ENCODE data around the gene TPRG1L.

The TPRG1L gene

GRCh38 chr1:3593334-3593733, 31.5 kb upstream of the TPRG1L start:
- FAIRE-seq (no peak), DNase-seq (ENCODE audit: extremely low spot score, insufficient read length, low read depth) (no peak)

GRCh38 chr1:3593745-3594144, 31.1 kb upstream of the TPRG1L start:
- FAIRE-seq = no peak
- no peak for DNase-seq (ENCODE audit: extremely low spot score, insufficient read length, low read depth)

- no peak for DNase-seq (ENCODE audit: extremely low spot score, insufficient read length, low read depth)
- FAIRE-seq = no peak
Observed at GRCh38 chr1:3594706-3595377, 30.0 kb upstream of the TPRG1L start.

- DNase-seq (ENCODE audit: extremely low spot score, insufficient read length, low read depth) (no peak), FAIRE-seq (no peak)
Observed at GRCh38 chr1:3595949-3596348, 28.9 kb upstream of the TPRG1L start.

- DNase-seq (ENCODE audit: extremely low spot score, insufficient read length, low read depth) = no peak
- no peak for FAIRE-seq
Observed at GRCh38 chr1:3596663-3597598, 27.9 kb upstream of the TPRG1L start.

GRCh38 chr1:3597599-3597964, 27.2 kb upstream of the TPRG1L start:
- DNase-seq (ENCODE audit: extremely low spot score, insufficient read length, low read depth) = peak; percentile 23
- no peak for FAIRE-seq

- no peak for FAIRE-seq
Observed at GRCh38 chr1:3598051-3598491, 26.7 kb upstream of the TPRG1L start.

GRCh38 chr1:3598522-3599285, 26.1 kb upstream of the TPRG1L start:
- DNase-seq (ENCODE audit: extremely low spot score, insufficient read length, low read depth) (no peak), FAIRE-seq (no peak)

More at GRCh38 chr1:3598051-3598491, 26.7 kb upstream of the TPRG1L start:
- no peak for DNase-seq (ENCODE audit: extremely low spot score, insufficient read length, low read depth)

- no peak for FAIRE-seq
- no peak for DNase-seq (ENCODE audit: extremely low spot score, insufficient read length, low read depth)
Observed at GRCh38 chr1:3599286-3599811, 25.5 kb upstream of the TPRG1L start.

- FAIRE-seq (no peak), DNase-seq (ENCODE audit: extremely low spot score, insufficient read length, low read depth) (no peak)
Observed at GRCh38 chr1:3599816-3600215, 25.0 kb upstream of the TPRG1L start.

GRCh38 chr1:3600354-3600753, 24.5 kb upstream of the TPRG1L start:
- DNase-seq (ENCODE audit: extremely low spot score, insufficient read length, low read depth) (no peak), FAIRE-seq (no peak)

- no peak for FAIRE-seq
- no peak for DNase-seq (ENCODE audit: extremely low spot score, insufficient read length, low read depth)
Observed at GRCh38 chr1:3601743-3602142, 23.1 kb upstream of the TPRG1L start.

- no peak for DNase-seq (ENCODE audit: extremely low spot score, insufficient read length, low read depth)
- no peak for FAIRE-seq
Observed at GRCh38 chr1:3602375-3602774, 22.4 kb upstream of the TPRG1L start.

GRCh38 chr1:3603156-3603555, 21.7 kb upstream of the TPRG1L start:
- no peak for FAIRE-seq
- DNase-seq (ENCODE audit: extremely low spot score, insufficient read length, low read depth) = no peak

GRCh38 chr1:3603571-3604467, 21.0 kb upstream of the TPRG1L start:
- no peak for FAIRE-seq

GRCh38 chr1:3604468-3604974, 20.3 kb upstream of the TPRG1L start:
- FAIRE-seq (no peak), DNase-seq (ENCODE audit: extremely low spot score, insufficient read length, low read depth) (no peak)

More at GRCh38 chr1:3603571-3604467, 21.0 kb upstream of the TPRG1L start:
- no peak for DNase-seq (ENCODE audit: extremely low spot score, insufficient read length, low read depth)

GRCh38 chr1:3604997-3605823, 19.6 kb upstream of the TPRG1L start:
- FAIRE-seq (no peak), DNase-seq (ENCODE audit: extremely low spot score, insufficient read length, low read depth) (no peak)

All from GM18507 (cell line).